Ectodermal cell (in vitro differentiated cells): ENCODE data around the gene TPST2.
A peak's percentile ranks its signal among the peaks of the same experiment; 100 is the strongest.

Experiments used
- H3K27ac ChIP-seq: 2 replicates; pipeline ENCODE4 v1.7.0; 2013; ENCODE audit warnings: mild to moderate bottlenecking, low read depth, low read length; ENCODE audit not compliant: insufficient read depth, poor library complexity, severe bottlenecking
- H3K27me3 ChIP-seq: 2 replicates; pipeline ENCODE4 v1.7.0; 2013; ENCODE audit warnings: mild to moderate bottlenecking, low read length; ENCODE audit not compliant: insufficient read depth, control insufficient read depth, poor library complexity, severe bottlenecking
- H3K36me3 ChIP-seq: one replicate; pipeline ENCODE4 v1.7.0; 2013; ENCODE audit warnings: low read length; ENCODE audit not compliant: control insufficient read depth, insufficient read depth
- H3K4me1 ChIP-seq: one replicate; pipeline ENCODE4 v1.7.0; 2013; ENCODE audit warnings: low read length; ENCODE audit not compliant: control insufficient read depth, insufficient read depth
- H3K4me3 ChIP-seq: 2 replicates; pipeline ENCODE4 v1.7.0; 2013; ENCODE audit warnings: low read depth, low read length, control low read depth; ENCODE audit not compliant: insufficient read depth
- H3K9me3 ChIP-seq: 2 replicates; pipeline ENCODE4 v1.7.0; 2013; ENCODE audit warnings: mild to moderate bottlenecking, low read length, moderate library complexity; ENCODE audit not compliant: control insufficient read depth
- WGBS, 2 experiments: methylation state at CpG; one replicate each; pipeline ENCODE4 v1.1.7; 2013; ENCODE audit warnings: missing lambda C conversion rate in 2 of 2; 5-methylcytosine and 5-hydroxymethylcytosine counted together

The TPST2 gene

GRCh38 chr22:26581633-26582168, 8.2 kb downstream of the TPST2 start:
- Histone ChIP-seq H3K27ac (no peak overlapping the region), H3K9me3 (no peaks in the 10 kb centered on the region), H3K36me3 (no peaks in the 10 kb centered on the region), H3K4me3 (no peak overlapping the region), H3K27me3 (no peaks in the 10 kb centered on the region), H3K4me1 (no peaks in the 10 kb centered on the region)
- WGBS, 2 experiments = 94 to 95% methylated on average over 8 of the region's 8 CpGs

- H3K9me3 ChIP-seq = no peaks in the 10 kb centered on the region
- no peaks in the 10 kb centered on the region for H3K4me1 ChIP-seq
- 46 to 71% methylated on average over 1 of the region's 1 CpG for WGBS, 2 experiments
- H3K27ac ChIP-seq = no peak overlapping the region
- H3K27me3 ChIP-seq = no peaks in the 10 kb centered on the region
- no peaks in the 10 kb centered on the region for H3K36me3 ChIP-seq
- H3K4me3 ChIP-seq = no peak overlapping the region
These were observed 8.9 kb downstream of the TPST2 start for GRCh38 chr22:26581026-26581425.

- no peak overlapping the region for H3K27ac ChIP-seq
- H3K36me3 ChIP-seq = no peaks in the 10 kb centered on the region
- H3K4me3 ChIP-seq = no peak overlapping the region
- no peaks in the 10 kb centered on the region for H3K4me1 ChIP-seq
- 36 to 44% methylated on average over 11 to 13 of the region's 13 CpGs for WGBS, 2 experiments
- H3K27me3 ChIP-seq = no peaks in the 10 kb centered on the region
- no peaks in the 10 kb centered on the region for H3K9me3 ChIP-seq
These were observed 9.5 kb downstream of the TPST2 start for GRCh38 chr22:26580240-26580962.

GRCh38 chr22:26579331-26579886, 10.5 kb downstream of the TPST2 start:
- H3K36me3 ChIP-seq = no peaks in the 10 kb centered on the region
- H3K4me1 ChIP-seq = no peaks in the 10 kb centered on the region
- WGBS, 2 experiments = 75 to 83% methylated on average over 10 of the region's 10 CpGs
- no peak overlapping the region for H3K27ac ChIP-seq
- no peaks in the 10 kb centered on the region for H3K27me3 ChIP-seq
- no peak overlapping the region for H3K4me3 ChIP-seq
- no peaks in the 10 kb centered on the region for H3K9me3 ChIP-seq

- H3K4me1 ChIP-seq = no peaks in the 10 kb centered on the region
- H3K36me3 ChIP-seq = no peaks in the 10 kb centered on the region
- no peak overlapping the region for H3K27ac ChIP-seq
- H3K27me3 ChIP-seq = no peaks in the 10 kb centered on the region
- 95 to 96% methylated on average over 7 of the region's 7 CpGs for WGBS, 2 experiments
- H3K4me3 ChIP-seq = no peak overlapping the region
- H3K9me3 ChIP-seq = no peaks in the 10 kb centered on the region
These were observed 12.9 kb downstream of the TPST2 start for GRCh38 chr22:26577081-26577480.

- Histone ChIP-seq H3K4me3 (no peak overlapping the region), H3K27ac (peak overlapping the region; percentile 22), H3K9me3 (no peaks in the 10 kb centered on the region), H3K4me1 (peaks cover 6% of the 10 kb centered on the region), H3K27me3 (no peaks in the 10 kb centered on the region), H3K36me3 (no peaks in the 10 kb centered on the region)
- 80 to 84% methylated on average over 8 of the region's 8 CpGs for WGBS, 2 experiments
These were observed 13.8 kb downstream of the TPST2 start for GRCh38 chr22:26576026-26576680.

- no peaks in the 10 kb centered on the region for H3K9me3 ChIP-seq
- WGBS, 2 experiments = 89 to 94% methylated on average over 6 to 7 of the region's 7 CpGs
- H3K27ac ChIP-seq = no peak overlapping the region
- no peak overlapping the region for H3K4me3 ChIP-seq
- peaks cover 16% of the 10 kb centered on the region for H3K4me1 ChIP-seq
- H3K27me3 ChIP-seq = no peaks in the 10 kb centered on the region
- no peaks in the 10 kb centered on the region for H3K36me3 ChIP-seq
These were observed 15.8 kb downstream of the TPST2 start for GRCh38 chr22:26574001-26574723.

GRCh38 chr22:26573026-26573662, 16.8 kb downstream of the TPST2 start:
- no peaks in the 10 kb centered on the region for H3K9me3 ChIP-seq
- no peaks in the 10 kb centered on the region for H3K27me3 ChIP-seq
- no peaks in the 10 kb centered on the region for H3K36me3 ChIP-seq
- H3K4me3 ChIP-seq = no peak overlapping the region
- no peak overlapping the region for H3K27ac ChIP-seq
- H3K4me1 ChIP-seq = peaks cover 21% of the 10 kb centered on the region
- 88 to 93% methylated on average over 10 of the region's 10 CpGs for WGBS, 2 experiments

- H3K4me1 ChIP-seq = peaks cover 37% of the 10 kb centered on the region
- H3K27me3 ChIP-seq = no peaks in the 10 kb centered on the region
- H3K9me3 ChIP-seq = no peaks in the 10 kb centered on the region
- 83 to 86% methylated on average over 13 of the region's 13 CpGs for WGBS, 2 experiments
- no peak overlapping the region for H3K27ac ChIP-seq
- H3K4me3 ChIP-seq = no peak overlapping the region
- H3K36me3 ChIP-seq = no peaks in the 10 kb centered on the region
These were observed 18.9 kb downstream of the TPST2 start for GRCh38 chr22:26570864-26571525.
